DND-41 (cell line): ENCODE results near the gene ACOX3.

Source experiments
- CTCF ChIP-seq: IDR thresholded peaks from 2 replicates; pipeline ENCODE4 v1.5.1; 2012; ENCODE audit warnings: borderline replicate concordance, low read length, moderate library complexity, mild to moderate bottlenecking; ENCODE audit not compliant: poor library complexity, severe bottlenecking; ENCODE audit errors: extremely low read depth
- EZH2 ChIP-seq: IDR thresholded peaks from 3 replicates; pipeline ENCODE4 v1.6.1; 2012; ENCODE audit warnings: borderline replicate concordance, low read depth, mild to moderate bottlenecking, moderate library complexity, low read length, inconsistent platforms; ENCODE audit not compliant: severe bottlenecking

GRCh38 chr4:8341691-8342090, 98.8 kb downstream of the ACOX3 start:
- TF ChIP-seq CTCF (no peak), EZH2 (no peak)
